Renal cortex interstitium (tissue), 11 donors: Measurements from ENCODE around the gene ST8SIA6. TPM values are rescaled to one million over a fixed set of nuclear protein-coding genes. Genes with fewer than 3 reads are reported as not detected.
A peak's percentile ranks its signal among the peaks of the same experiment; 100 is the strongest.
"Not testable (repeated sequence)": the region's sequence is repeated elsewhere in the genome, so short reads cannot be mapped to it uniquely, and the experiment has no call there.

Experiments
- DNase-seq, 11 donors: peaks; one replicate each; pipeline ENCODE4 v3.0.0-alpha.2; 2013; ENCODE audit warnings: low read depth in 9 of 11, low spot score in 4 of 11; ENCODE audit errors: extremely low read depth in 1 of 11
- polyA plus RNA-seq, 3 donors: library from polyadenylated mRNA; unstranded; fragments of 120-200 nt; gene quantifications; one replicate each; pipeline ENCODE4 v1.2.1, GENCODE V29; 2013; ENCODE audit not compliant: insufficient read length in 3 of 3

The ST8SIA6 gene
- polyA plus RNA-seq, 3 donors, result 0.93 to 1.6 (median 1.1) TPM

DNA sequence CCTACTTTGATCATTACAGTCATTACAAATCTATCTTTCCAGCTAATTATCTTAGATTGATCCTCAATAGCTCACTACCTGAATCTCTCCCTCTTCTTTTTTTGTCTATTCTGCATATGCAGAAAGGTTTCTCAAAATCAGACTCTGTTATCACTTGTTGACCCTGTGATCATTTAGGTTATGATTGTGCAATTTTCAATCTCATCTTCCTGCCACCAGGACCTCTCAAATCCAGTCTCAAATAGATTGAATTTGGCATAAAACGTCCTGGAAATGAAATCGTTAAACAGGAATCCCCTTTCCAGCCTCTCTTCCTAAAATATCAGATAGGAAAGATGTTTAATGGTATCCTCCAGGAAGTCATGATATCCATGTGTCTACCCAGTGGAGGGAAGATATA is 96.6 kb downstream of the ST8SIA6 start:
- DNase-seq, result no peak

DNA sequence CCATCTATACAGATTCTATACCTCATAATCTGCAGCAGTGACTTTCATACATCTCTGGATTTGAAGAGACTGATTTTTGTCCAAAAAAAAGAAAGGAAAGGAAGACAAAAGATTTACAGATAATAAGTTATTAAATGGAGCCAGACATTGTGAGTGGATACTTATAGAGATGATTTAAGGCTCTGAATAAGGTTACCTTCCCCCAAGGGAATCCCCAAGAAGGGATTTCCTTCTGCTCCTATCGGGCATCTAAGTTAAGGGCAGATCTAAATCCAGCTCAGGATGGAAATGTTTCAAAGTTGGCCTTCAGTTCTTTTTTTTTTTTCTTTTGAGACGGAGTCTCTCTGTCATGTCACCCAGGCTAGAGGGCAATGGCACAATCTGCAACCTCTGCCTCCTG is 97.6 kb downstream of the ST8SIA6 start:
- no peak for DNase-seq

- no peak for DNase-seq
Observed at GRCh38 chr10:17354781-17355180, 99.6 kb downstream of the ST8SIA6 start.

GRCh38 chr10:17353568-17354300 is 100.7 kb downstream of the ST8SIA6 start:
- no peak for DNase-seq

DNA sequence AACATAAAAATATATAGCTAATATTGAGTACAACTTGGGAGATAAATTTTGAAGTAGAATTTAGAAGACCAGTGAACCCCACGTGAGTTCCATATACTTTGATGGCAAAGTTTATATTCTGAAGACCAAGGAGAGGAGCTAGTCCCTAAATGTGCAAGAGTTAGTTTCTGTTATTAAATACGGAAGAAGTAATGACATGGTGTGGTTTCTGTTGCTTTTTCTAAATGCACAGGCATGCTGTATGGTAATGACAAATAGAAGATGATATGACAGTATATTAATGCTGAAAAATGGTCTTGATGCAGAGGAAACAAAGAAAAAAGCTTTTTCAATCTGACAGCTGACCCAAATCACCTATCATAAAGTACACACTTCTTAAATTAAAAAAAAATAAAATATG is 101.8 kb downstream of the ST8SIA6 start:
- DNase-seq, result no peak

- no peak for DNase-seq
Observed at GRCh38 chr10:17351506-17351905, 102.9 kb downstream of the ST8SIA6 start.

DNA sequence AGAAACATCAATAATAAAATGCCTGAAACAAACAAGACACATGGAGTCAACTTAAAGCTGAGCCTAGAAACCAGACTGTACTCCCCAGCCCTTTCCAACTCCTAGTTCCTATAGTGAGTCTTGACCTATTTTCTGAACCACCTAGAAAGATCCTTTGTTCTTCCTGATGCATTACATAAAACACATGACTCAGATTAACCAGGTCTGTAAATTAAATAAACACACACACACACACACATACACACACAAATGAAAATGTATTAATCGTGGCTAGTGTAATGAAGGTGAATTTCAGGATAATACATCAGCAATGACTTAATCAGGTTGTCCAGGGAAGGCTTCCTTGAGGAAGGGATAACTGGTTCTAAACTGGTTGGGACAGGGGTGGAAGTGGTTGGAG is 104.7 kb downstream of the ST8SIA6 start:
- no peak for DNase-seq

DNA sequence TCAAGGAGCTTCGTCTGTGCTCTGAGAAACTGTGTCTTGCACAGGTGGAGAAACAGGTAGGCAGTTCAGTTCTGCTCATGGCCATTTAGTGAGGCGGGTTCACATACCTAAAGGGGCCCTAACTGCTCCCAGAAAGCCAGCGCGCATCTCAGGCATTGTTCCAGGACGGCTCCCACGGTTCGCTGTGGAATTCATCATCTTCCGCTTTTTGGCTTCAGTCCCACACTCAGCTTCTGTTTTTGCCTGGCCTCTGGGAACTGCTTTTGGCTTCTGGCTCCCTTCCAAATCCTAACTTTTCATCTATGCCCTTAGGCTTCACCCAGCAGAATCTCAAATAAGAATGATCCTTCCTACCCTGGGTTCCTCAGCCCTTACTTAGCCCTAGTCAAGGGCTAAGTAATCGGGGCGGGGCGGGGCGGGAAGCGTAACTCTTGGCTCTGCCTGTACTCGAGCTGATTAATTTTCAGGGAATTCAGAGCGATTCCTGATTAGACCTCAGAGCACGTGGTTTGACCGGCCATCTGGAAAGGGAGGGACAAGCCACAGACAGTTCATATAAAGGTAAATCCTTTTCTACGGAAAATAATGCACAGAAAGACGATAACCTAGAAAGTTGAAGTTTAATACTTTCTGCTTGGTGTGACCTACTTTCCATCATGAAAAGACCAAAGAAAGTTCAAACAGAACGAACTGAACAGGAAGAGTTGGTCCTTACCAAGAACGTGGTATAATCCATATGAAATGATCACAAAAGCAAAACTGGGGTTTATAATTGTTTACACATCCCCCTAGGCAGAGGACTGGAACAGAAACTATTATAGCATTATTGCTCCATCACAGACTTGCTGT is 105.7 kb downstream of the ST8SIA6 start:
- peak; percentile 10 to 49 (median 24) for DNase-seq

- no peak for DNase-seq
Observed at GRCh38 chr10:17348011-17348500, 106.3 kb downstream of the ST8SIA6 start.

- DNase-seq, result no peak
Observed at GRCh38 chr10:17344206-17344605, 110.2 kb downstream of the ST8SIA6 start.

- no peak for DNase-seq
Observed at GRCh38 chr10:17343118-17343517, 111.3 kb downstream of the ST8SIA6 start.

- DNase-seq, result no peak
Observed at GRCh38 chr10:17340144-17340829, 114.1 kb downstream of the ST8SIA6 start.

- DNase-seq, result no peak
Observed at GRCh38 chr10:17335065-17335464, 119.3 kb downstream of the ST8SIA6 start.

- DNase-seq, result no peak
Observed at GRCh38 chr10:17330501-17330900, 123.9 kb downstream of the ST8SIA6 start.

- no peak for DNase-seq
Observed at GRCh38 chr10:17326377-17326776, 128.0 kb downstream of the ST8SIA6 start.

GRCh38 chr10:17321957-17322356 is 132.4 kb downstream of the ST8SIA6 start:
- not testable (repeated sequence) for DNase-seq

DNA sequence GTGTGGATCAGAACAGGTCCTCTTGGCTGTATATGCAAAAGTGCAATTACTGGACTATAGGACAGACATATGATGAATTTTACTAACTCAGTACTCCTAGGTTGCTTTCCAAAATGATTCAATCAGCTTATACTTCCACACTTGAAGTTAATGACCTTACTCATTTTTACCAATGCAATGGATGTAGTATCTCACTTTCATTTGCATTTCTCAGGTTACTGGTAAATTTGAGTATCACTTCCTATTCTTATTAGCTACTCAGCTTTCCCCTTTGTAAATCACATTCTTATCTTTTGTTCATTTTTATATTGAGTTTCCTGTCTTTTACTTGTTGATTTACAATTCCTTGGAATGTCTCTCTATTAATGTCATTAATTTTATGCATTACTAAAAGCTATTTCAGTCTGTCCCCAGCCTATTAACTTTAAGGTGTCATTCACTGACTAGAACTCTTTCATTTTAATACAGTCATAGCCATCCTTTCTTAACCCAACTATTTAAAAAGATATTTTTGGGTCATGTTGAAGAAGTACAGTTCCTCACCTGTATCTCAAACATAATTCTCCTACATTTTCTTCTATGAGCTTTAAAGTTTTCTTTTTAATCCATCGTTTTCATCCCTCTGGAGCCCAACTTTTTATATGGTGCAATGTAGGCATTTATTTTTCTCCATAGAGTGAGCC is 137.8 kb downstream of the ST8SIA6 start:
- DNase-seq, result no peak

- no peak for DNase-seq
Observed at GRCh38 chr10:17309435-17309834, 145.0 kb downstream of the ST8SIA6 start.

GRCh38 chr10:17307123-17307522 is 147.3 kb downstream of the ST8SIA6 start:
- no peak for DNase-seq
